ENCODE data around the gene IKZF5. TPM values are rescaled to one million over a fixed set of nuclear protein-coding genes. Genes with fewer than 3 reads are reported as not detected.

Gene IKZF5
- total and polyA plus RNA-seq, 2 of the 4 experiments (the other 2 are of a cell fraction), result 2.9 to 4.4 TPM

GRCh38 chr10:122966879-122967278 is 41.7 kb downstream of the IKZF5 start:
- no peak overlapping the region for H3K4me3 ChIP-seq (ENCODE audit: insufficient read depth, low read depth, low read length)
- no peaks in the 10 kb centered on the region for H3K9me1 ChIP-seq (ENCODE audit: insufficient read depth, low read length)
- no peak overlapping the region for H3K18ac ChIP-seq (ENCODE audit: low read depth, low read length)
- BruUV-seq (replicated peaks), result no TSS peak
- DNase-seq (no peak), ATAC-seq (ENCODE audit: low read depth) (no peak)
- no peak overlapping the region for H2BK20ac ChIP-seq (ENCODE audit: low read depth, low read length)
- TF ChIP-seq MAZ (IDR thresholded peaks at IDR 0.05; ENCODE audit: borderline replicate concordance, low read depth, low read length), result no peak
- TF ChIP-seq, protein P1, sequence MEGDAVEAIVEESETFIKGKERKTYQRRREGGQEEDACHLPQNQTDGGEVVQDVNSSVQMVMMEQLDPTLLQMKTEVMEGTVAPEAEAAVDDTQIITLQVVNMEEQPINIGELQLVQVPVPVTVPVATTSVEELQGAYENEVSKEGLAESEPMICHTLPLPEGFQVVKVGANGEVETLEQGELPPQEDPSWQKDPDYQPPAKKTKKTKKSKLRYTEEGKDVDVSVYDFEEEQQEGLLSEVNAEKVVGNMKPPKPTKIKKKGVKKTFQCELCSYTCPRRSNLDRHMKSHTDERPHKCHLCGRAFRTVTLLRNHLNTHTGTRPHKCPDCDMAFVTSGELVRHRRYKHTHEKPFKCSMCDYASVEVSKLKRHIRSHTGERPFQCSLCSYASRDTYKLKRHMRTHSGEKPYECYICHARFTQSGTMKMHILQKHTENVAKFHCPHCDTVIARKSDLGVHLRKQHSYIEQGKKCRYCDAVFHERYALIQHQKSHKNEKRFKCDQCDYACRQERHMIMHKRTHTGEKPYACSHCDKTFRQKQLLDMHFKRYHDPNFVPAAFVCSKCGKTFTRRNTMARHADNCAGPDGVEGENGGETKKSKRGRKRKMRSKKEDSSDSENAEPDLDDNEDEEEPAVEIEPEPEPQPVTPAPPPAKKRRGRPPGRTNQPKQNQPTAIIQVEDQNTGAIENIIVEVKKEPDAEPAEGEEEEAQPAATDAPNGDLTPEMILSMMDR (conservative IDR thresholded peaks at IDR 0.05; ENCODE audit: low read depth, low read length), result no peak
- no peak for TF ChIP-seq CEBPB (IDR thresholded peaks at IDR 0.05; ENCODE audit: low read depth, low read length)
- TF ChIP-seq CHD1 (IDR thresholded peaks at IDR 0.05; ENCODE audit: low read depth, low read length), result no peak
- TF ChIP-seq RCOR1 (IDR thresholded peaks at IDR 0.05; ENCODE audit: insufficient replicate concordance, low read length), result no peak
- in situ Hi-C loops (cut with MboI; ENCODE audit: low sequenced_read_pairs), result no loop called here
- H3K14ac ChIP-seq (replicated peaks; ENCODE audit: low read depth, low read length), result no peak overlapping the region
- no peak overlapping the region for H4K5ac ChIP-seq (ENCODE audit: low read depth, low read length)
- no peak overlapping the region for H2BK15ac ChIP-seq (ENCODE audit: low read depth, low read length)
- CTCF ChIA-PET, result interaction anchor here (1.8 kb wide), 1 partner anchor 14 kb away, joined by 6 read pairs; no protein-coding TSS in a partner anchor
- H3K4ac ChIP-seq (ENCODE audit: low read depth, low read length), result no peak overlapping the region
- no peak overlapping the region for H2AK5ac ChIP-seq (ENCODE audit: low read depth, low read length)
- no peak overlapping the region for H3K9ac ChIP-seq (ENCODE audit: low read depth, low read length)
- H3K79me1 ChIP-seq (ENCODE audit: low read depth in 1 of 2, low read length in 2 of 2), result no peaks in the 10 kb centered on the region; a peak in 1 of 4 replicates
- H4K20me1 ChIP-seq (ENCODE audit: insufficient read depth, low read length), result no peaks in the 10 kb centered on the region
- H3K27ac ChIP-seq (ENCODE audit: insufficient read depth, low read length), result no peak overlapping the region
- H4K8ac ChIP-seq (ENCODE audit: low read depth in 2 of 2, low read length in 2 of 2), result no peak overlapping the region
- no peak overlapping the region for H4K91ac ChIP-seq (ENCODE audit: insufficient read depth, low read depth, low read length)
- no peaks in the 10 kb centered on the region for H3K36me3 ChIP-seq (ENCODE audit: control insufficient read depth, insufficient read depth, low read length)
- H3K23ac ChIP-seq (ENCODE audit: low read depth, low read length), result no peak overlapping the region
- H2BK120ac ChIP-seq (ENCODE audit: low read depth, low read length), result no peak overlapping the region
- dilution Hi-C loops (cut with HindIII; ENCODE audit: low sequenced_read_pairs, unreplicated experiment), result no loop called here
- no peaks in the 10 kb centered on the region for H3K4me1 ChIP-seq (ENCODE audit: control insufficient read depth, insufficient read depth, low read length)
- intact Hi-C loops (cut with micrococcal nuclease), result no loop called here
- POLR2A ChIA-PET (ENCODE audit: unreplicated experiment), result no interaction called here
- no peak overlapping the region for H3K56ac ChIP-seq (ENCODE audit: extremely low read depth, insufficient read depth, low read length)
- no peak overlapping the region for H2AFZ ChIP-seq (replicated peaks; ENCODE audit: low read length, poor library complexity)
- H2BK5ac ChIP-seq (ENCODE audit: low read depth, low read length, poor library complexity, severe bottlenecking), result no peak overlapping the region
- H3K9me3 ChIP-seq (ENCODE audit: control insufficient read depth, insufficient read depth, low read length), result peaks cover 10% of the 10 kb centered on the region
- H3K4me2 ChIP-seq (ENCODE audit: low read depth, low read length), result no peak overlapping the region
- no peak overlapping the region for H2AK9ac ChIP-seq (replicated peaks; ENCODE audit: low read depth, low read length, poor library complexity)
- H3K27me3 ChIP-seq (ENCODE audit: control insufficient read depth, insufficient read depth, low read length), result no peaks in the 10 kb centered on the region

Measured in IMR-90 (cell line).